Activated naive CD4-positive, alpha-beta T cell treated with anti-CD3 and anti-CD28 coated beads, Interleukin-2, amount 10 ng/mL, durations not matched to agents 7 days and 5 days (primary cell): ENCODE data around the gene FAM169A.
"Not testable (repeated sequence)": the region's sequence is repeated elsewhere in the genome, so short reads cannot be mapped to it uniquely, and the experiment has no call there.

Source experiments
- CTCF ChIA-PET: fragments of 350-600 bp; sonication (Branson Sonifier 250); formaldehyde crosslinking; loops from one replicate; lab custom pipeline; 2021; ENCODE audit warnings: antibody characterized with exemption; lab: Charles Lee
- DNase-seq: peaks from one replicate; pipeline ENCODE4 v3.0.0-alpha.2; 2020
- H3K27ac Mint-ChIP-seq: one replicate; pipeline ENCODE4 v1.8.0; 2021; ENCODE audit warnings: mild to moderate bottlenecking, moderate library complexity, mixed read lengths
- H3K27me3 Mint-ChIP-seq: one replicate; pipeline ENCODE4 v1.8.0; 2021; ENCODE audit warnings: mild to moderate bottlenecking, mixed read lengths
- H3K36me3 Mint-ChIP-seq: one replicate; pipeline ENCODE4 v1.8.0; 2021; ENCODE audit warnings: mixed read lengths
- H3K4me1 Mint-ChIP-seq: one replicate; pipeline ENCODE4 v1.8.0; 2021; ENCODE audit warnings: mixed read lengths
- H3K4me3 Mint-ChIP-seq: one replicate; pipeline ENCODE4 v1.8.0; 2021; ENCODE audit warnings: mild to moderate bottlenecking, moderate library complexity, mixed read lengths
- H3K9me3 Mint-ChIP-seq: one replicate; pipeline ENCODE4 v1.8.0; 2021; ENCODE audit warnings: mixed read lengths

FAM169A gene

GRCh38 chr5:74856975-74857374, 9.2 kb downstream of the FAM169A start:
- H3K27me3 Mint-ChIP-seq, H3K36me3 Mint-ChIP-seq, H3K4me1 Mint-ChIP-seq, CTCF ChIA-PET, H3K4me3 Mint-ChIP-seq, H3K27ac Mint-ChIP-seq, DNase-seq, H3K9me3 Mint-ChIP-seq: not testable (repeated sequence)

- Mint-ChIP-seq H3K36me3 (peaks cover 4% of the 10 kb centered on the region), H3K4me1 (peaks cover 20% of the 10 kb centered on the region), H3K27ac (no peak overlapping the region), H3K27me3 (no peaks in the 10 kb centered on the region), H3K4me3 (no peak overlapping the region), H3K9me3 (peaks cover 6% of the 10 kb centered on the region)
- DNase-seq = no peak
- CTCF ChIA-PET = no interaction called here
These were observed 12.9 kb downstream of the FAM169A start for GRCh38 chr5:74853256-74853655.

GRCh38 chr5:74851684-74852353, 14.4 kb downstream of the FAM169A start:
- peaks cover 4% of the 10 kb centered on the region for H3K36me3 Mint-ChIP-seq
- H3K4me1 Mint-ChIP-seq = peaks cover 20% of the 10 kb centered on the region
- H3K27ac Mint-ChIP-seq = peak overlapping the region; percentile 39
- CTCF ChIA-PET = no interaction called here
- peaks cover 6% of the 10 kb centered on the region for H3K9me3 Mint-ChIP-seq
- H3K27me3 Mint-ChIP-seq = no peaks in the 10 kb centered on the region
- H3K4me3 Mint-ChIP-seq = peak overlapping the region; percentile 31
- DNase-seq = no peak

- CTCF ChIA-PET = interaction anchor here (0.7 kb wide), 1 partner anchor 387 kb away, joined by 3 read pairs; no protein-coding TSS in a partner anchor
- Mint-ChIP-seq H3K4me3 (no peak overlapping the region), H3K27ac (no peak overlapping the region)
These were observed 15.3 kb downstream of the FAM169A start for GRCh38 chr5:74850789-74851425.

GRCh38 chr5:74850030-74850429, 16.2 kb downstream of the FAM169A start:
- Mint-ChIP-seq H3K4me1 (peaks cover 20% of the 10 kb centered on the region), H3K9me3 (no peaks in the 10 kb centered on the region), H3K4me3 (no peak overlapping the region), H3K36me3 (no peaks in the 10 kb centered on the region), H3K27ac (no peak overlapping the region), H3K27me3 (no peaks in the 10 kb centered on the region)
- DNase-seq = no peak
- CTCF ChIA-PET = no interaction called here

More at GRCh38 chr5:74850789-74851425, 15.3 kb downstream of the FAM169A start:
- peaks cover 4% of the 10 kb centered on the region for H3K9me3 Mint-ChIP-seq
- peaks cover 20% of the 10 kb centered on the region for H3K4me1 Mint-ChIP-seq
- no peaks in the 10 kb centered on the region for H3K27me3 Mint-ChIP-seq
- DNase-seq = no peak
- peaks cover 1% of the 10 kb centered on the region for H3K36me3 Mint-ChIP-seq

- CTCF ChIA-PET = interaction anchor here (0.7 kb wide), 1 partner anchor 26 kb away, joined by 3 read pairs; no protein-coding TSS in a partner anchor
- DNase-seq = no peak
- peaks cover 20% of the 10 kb centered on the region for H3K4me1 Mint-ChIP-seq
- no peaks in the 10 kb centered on the region for H3K27me3 Mint-ChIP-seq
- H3K4me3 Mint-ChIP-seq = no peak overlapping the region
- no peaks in the 10 kb centered on the region for H3K36me3 Mint-ChIP-seq
- no peak overlapping the region for H3K27ac Mint-ChIP-seq
- H3K9me3 Mint-ChIP-seq = no peaks in the 10 kb centered on the region
These were observed 17.6 kb downstream of the FAM169A start for GRCh38 chr5:74848553-74849025.

GRCh38 chr5:74839229-74839628, 27.0 kb downstream of the FAM169A start:
- CTCF ChIA-PET = no interaction called here
- no peak overlapping the region for H3K27ac Mint-ChIP-seq
- no peak overlapping the region for H3K4me3 Mint-ChIP-seq
- H3K36me3 Mint-ChIP-seq = peaks cover 4% of the 10 kb centered on the region
- peaks cover 9% of the 10 kb centered on the region for H3K4me1 Mint-ChIP-seq
- no peaks in the 10 kb centered on the region for H3K9me3 Mint-ChIP-seq
- H3K27me3 Mint-ChIP-seq = no peaks in the 10 kb centered on the region
- DNase-seq = no peak

GRCh38 chr5:74838262-74838661, 27.9 kb downstream of the FAM169A start:
- Mint-ChIP-seq H3K27ac (no peak overlapping the region), H3K4me3 (no peak overlapping the region), H3K4me1 (peaks cover 9% of the 10 kb centered on the region), H3K27me3 (no peaks in the 10 kb centered on the region), H3K9me3 (no peaks in the 10 kb centered on the region), H3K36me3 (peaks cover 4% of the 10 kb centered on the region)
- CTCF ChIA-PET = no interaction called here
- DNase-seq = no peak

GRCh38 chr5:74837115-74837514, 29.1 kb downstream of the FAM169A start:
- CTCF ChIA-PET = no interaction called here
- H3K27ac Mint-ChIP-seq = no peak overlapping the region

GRCh38 chr5:74833537-74834266, 32.5 kb downstream of the FAM169A start:
- Mint-ChIP-seq H3K27ac (no peak overlapping the region), H3K27me3 (no peaks in the 10 kb centered on the region), H3K4me1 (peaks cover 7% of the 10 kb centered on the region), H3K4me3 (no peak overlapping the region), H3K36me3 (peaks cover 4% of the 10 kb centered on the region), H3K9me3 (no peaks in the 10 kb centered on the region)
- DNase-seq = no peak
- CTCF ChIA-PET = no interaction called here

More at GRCh38 chr5:74837115-74837514, 29.1 kb downstream of the FAM169A start:
- H3K27me3 Mint-ChIP-seq = no peaks in the 10 kb centered on the region
- no peak overlapping the region for H3K4me3 Mint-ChIP-seq
- no peak for DNase-seq
- H3K36me3 Mint-ChIP-seq = peaks cover 4% of the 10 kb centered on the region
- H3K4me1 Mint-ChIP-seq = peaks cover 9% of the 10 kb centered on the region
- H3K9me3 Mint-ChIP-seq = no peaks in the 10 kb centered on the region

GRCh38 chr5:74829413-74829812, 36.8 kb downstream of the FAM169A start:
- no peak for DNase-seq
- no peaks in the 10 kb centered on the region for H3K4me1 Mint-ChIP-seq
- no peaks in the 10 kb centered on the region for H3K9me3 Mint-ChIP-seq
- no peaks in the 10 kb centered on the region for H3K36me3 Mint-ChIP-seq
- no peak overlapping the region for H3K27ac Mint-ChIP-seq
- H3K4me3 Mint-ChIP-seq = no peak overlapping the region
- CTCF ChIA-PET = no interaction called here
- H3K27me3 Mint-ChIP-seq = no peaks in the 10 kb centered on the region

- CTCF ChIA-PET = interaction anchor here (1.5 kb wide), 1 partner anchor 35 kb away, joined by 3 read pairs; no protein-coding TSS in a partner anchor
- no peaks in the 10 kb centered on the region for H3K9me3 Mint-ChIP-seq
- H3K4me1 Mint-ChIP-seq = no peaks in the 10 kb centered on the region
- no peak for DNase-seq
- no peaks in the 10 kb centered on the region for H3K36me3 Mint-ChIP-seq
- H3K27ac Mint-ChIP-seq = no peak overlapping the region
- no peak overlapping the region for H3K4me3 Mint-ChIP-seq
- H3K27me3 Mint-ChIP-seq = no peaks in the 10 kb centered on the region
These were observed 43.9 kb downstream of the FAM169A start for GRCh38 chr5:74822288-74822687.

GRCh38 chr5:74816875-74817274, 49.3 kb downstream of the FAM169A start:
- H3K27me3 Mint-ChIP-seq = no peaks in the 10 kb centered on the region
- no peaks in the 10 kb centered on the region for H3K4me1 Mint-ChIP-seq
- no peak overlapping the region for H3K27ac Mint-ChIP-seq
- CTCF ChIA-PET = no interaction called here
- H3K4me3 Mint-ChIP-seq = no peak overlapping the region
- H3K36me3 Mint-ChIP-seq = no peaks in the 10 kb centered on the region
- DNase-seq = no peak
- H3K9me3 Mint-ChIP-seq = no peaks in the 10 kb centered on the region

GRCh38 chr5:74810915-74811314, 55.3 kb downstream of the FAM169A start:
- Mint-ChIP-seq H3K36me3 (no peaks in the 10 kb centered on the region), H3K4me1 (no peaks in the 10 kb centered on the region)

More at GRCh38 chr5:74810915-74811314, 55.3 kb downstream of the FAM169A start:
- Mint-ChIP-seq H3K4me3 (no peak overlapping the region), H3K27ac (no peak overlapping the region), H3K9me3 (no peaks in the 10 kb centered on the region), H3K27me3 (no peaks in the 10 kb centered on the region)
- no peak for DNase-seq
- CTCF ChIA-PET = no interaction called here
